HUDEP-2 (cell line): ENCODE data around the gene SLC1A4.
"Not testable (repeated sequence)": the region's sequence is repeated elsewhere in the genome, so short reads cannot be mapped to it uniquely, and the experiment has no call there.

Source experiments
- DNase-seq, 76 experiments: peaks; one replicate each; lab custom pipeline; 2025; ENCODE audit not compliant: unreplicated experiment in 76 of 76; lab: John Stamatoyannopoulos, UW

SLC1A4 gene

DNA sequence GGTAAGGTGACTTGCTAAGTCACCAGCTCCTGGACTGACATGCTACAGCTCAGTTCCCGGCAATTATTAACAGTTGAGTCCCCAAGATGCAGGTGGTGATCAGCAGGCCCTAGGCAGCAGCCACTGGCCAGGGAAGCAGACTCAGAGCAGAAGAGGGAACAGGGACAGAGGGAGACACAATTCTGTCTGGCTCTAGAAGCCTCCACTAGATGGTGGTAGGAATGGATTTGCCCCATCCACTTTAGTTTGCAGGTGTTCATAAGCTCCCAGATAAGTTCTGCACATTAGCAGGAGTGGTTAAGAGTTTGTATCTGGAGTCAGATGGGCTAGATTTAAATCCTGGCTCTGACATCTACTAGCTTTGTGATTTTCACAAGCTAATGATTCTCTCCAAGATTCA is 25.5 kb upstream of the SLC1A4 start:
- no peak for DNase-seq

DNA sequence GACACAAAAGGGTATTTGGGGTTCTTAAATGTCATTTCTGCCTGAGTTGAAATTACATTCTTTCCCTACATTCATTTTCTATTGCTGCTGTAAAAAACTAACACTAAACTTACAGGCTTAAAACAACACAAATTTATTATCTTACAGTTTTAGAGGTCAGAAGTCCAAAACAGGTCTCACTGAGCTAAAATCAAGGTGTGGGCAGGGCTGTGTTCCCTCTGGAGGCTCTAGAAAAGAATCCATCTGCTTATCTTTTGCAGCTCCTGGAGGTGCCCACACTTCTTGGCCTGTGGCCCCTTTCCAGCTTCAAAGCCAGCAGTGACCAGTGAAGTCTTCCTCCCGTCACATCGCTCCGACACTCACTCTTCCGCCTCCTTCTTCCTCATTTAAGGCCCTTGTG is 23.2 kb upstream of the SLC1A4 start:
- no peak for DNase-seq

DNA sequence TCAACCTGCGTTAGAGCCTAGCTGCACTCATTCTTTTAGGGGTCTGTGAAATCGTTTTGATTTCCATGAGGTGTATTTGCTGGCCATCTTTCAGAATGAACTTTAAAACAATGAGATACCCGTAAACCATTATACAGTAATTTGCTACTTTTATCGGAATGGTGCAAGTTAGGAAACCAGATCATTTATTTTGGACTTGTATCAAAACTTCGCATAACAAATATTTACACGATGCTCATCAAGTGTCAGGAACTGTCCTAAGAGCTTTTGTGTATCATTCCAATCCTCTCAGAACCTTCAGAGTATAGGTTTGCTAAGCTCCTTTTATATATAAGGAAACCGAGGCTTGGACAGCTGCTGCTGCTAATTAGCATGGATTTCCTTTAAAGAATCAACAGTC is 22.4 kb upstream of the SLC1A4 start:
- DNase-seq: no peak

DNA sequence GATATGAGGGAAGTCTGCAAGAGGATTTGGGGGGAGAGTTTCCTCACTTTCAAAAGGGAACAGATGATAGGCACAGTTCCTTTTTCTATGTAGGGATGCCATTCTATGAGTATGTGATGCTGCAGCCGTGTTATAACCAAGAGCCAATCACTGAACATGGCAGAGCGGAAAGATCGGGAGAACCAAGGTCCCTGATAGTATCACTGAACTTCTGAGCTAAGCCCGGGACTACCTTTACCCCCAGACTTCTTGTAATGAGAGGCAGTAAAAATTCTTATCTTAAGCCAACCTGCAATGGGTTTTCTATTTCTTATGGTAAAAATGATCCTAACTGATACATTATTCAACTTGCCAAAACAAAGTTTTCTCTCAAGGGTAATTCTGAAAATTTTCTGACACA is 21.6 kb upstream of the SLC1A4 start:
- no peak for DNase-seq

DNA sequence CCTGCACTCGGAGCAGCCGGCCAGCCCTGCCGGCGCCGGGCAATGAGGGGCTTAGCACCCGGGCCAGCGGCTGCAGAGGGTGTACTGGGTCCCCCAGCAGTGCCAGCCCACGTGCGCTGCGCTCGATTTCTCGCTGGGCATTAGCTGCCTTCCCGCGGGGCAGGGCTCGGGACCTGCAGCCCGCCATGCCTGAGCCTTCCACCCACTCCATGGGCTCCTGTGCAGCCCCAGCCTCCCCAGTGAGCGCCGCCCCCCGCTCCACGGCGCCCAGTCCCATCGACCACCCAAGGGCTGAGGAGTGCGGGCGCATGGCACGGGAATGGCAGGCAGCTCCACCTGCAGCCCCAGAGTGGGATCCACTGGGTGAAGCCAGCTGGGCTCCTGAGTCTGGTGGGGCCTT is 20.1 kb upstream of the SLC1A4 start:
- not testable (repeated sequence) for DNase-seq

DNA sequence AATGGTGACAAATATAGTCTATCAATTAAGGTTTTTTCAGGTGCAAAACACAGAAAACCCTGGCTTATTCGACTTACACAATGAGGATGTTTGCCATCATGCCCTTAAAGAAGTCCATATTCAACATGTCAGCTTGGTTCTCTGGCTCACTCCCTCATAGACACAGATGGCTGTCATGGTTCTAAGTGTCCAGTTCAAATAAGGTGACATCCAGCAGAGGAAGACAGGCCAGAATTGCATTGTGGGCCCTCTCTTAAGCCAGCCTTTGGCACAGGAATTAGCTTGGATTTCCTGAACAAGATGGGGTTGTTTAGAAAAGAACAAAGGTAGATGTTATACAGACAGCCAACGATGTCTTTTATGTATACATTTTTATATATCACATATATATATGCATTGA is 18.7 kb upstream of the SLC1A4 start:
- DNase-seq: no peak

DNA sequence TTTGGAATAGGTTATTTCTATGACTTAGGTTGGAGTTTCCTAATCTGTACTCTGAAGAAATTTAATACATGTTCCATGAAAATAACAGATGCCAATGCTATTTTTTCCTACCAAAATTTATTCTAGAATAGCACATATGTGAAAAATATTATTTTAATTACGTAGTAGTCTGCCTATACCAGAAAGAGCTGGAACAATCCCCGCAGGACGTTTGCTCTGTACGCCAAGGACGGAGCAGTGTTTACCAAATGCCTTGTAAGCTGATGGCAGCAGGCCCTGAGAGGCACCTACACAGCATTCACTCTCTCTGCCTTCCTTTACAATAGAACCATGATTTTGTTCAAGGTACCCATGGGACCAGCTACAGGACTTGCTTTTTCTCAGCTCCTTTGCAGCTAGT is 16.8 kb upstream of the SLC1A4 start:
- DNase-seq: no peak

DNA sequence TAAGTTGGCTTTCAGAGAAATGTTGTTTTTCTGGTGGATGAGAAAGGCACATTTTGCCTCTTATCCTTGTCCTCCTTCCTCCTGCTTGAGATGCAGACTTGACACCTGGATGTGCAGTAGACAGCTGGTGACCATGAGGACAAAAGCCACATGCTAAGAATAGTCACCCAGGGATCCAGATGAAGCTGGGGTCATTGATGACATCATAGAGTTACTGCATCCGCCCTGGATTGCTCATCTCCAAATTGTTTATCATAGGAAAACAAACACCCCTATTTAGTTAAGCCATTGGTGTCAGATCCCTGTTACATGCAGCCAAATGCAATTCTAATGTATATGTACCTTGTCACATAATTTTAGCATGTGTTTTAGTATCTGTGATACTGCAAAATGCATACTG is 16.3 kb upstream of the SLC1A4 start:
- no peak for DNase-seq

DNA sequence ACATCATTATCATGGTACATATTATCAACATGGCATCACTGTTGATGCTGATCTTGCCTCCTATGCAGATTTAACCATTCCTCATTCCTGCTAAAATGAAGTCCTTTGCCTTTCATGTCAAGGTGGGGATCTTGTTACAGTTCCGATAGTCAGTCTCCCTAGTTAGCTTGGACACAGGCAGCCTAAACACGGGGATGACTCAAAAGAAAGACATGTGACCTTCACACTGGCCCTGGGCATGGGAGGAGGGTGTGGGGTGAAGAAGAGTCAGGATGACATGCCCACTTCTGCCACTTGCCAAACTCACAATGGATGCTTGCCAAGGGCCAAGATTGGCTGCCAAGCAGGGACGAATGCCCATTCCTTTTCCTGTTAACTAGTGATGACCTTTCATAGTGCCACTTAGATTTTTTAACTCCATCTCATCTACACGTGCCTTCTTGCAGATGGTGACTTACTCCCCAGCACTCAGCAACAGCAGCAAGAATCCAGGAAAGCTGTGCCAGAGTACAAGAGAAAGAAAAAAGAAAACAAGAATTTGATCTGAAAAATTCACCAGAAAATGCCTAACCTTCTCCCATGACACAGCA is 13.9 kb upstream of the SLC1A4 start:
- DNase-seq: peak in 14 of 76 experiments; percentile 1 to 27 (median 6)

DNA sequence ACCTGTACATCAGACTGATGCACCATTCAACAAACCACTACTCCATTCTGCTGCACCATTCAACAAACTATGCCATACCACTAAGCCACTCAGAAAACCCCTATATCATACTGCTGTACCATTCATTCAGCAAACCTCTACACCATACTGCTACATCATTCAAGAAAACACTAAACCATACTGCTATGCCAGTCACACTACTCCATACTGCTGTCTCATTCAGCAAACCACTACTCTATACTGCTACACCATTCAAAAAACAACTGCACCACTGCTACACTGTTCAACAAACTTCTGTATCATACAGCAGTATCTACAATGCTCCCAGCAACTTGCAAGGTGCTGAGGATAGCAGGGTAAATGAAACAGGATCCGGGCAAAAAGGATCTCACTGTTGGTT is 12.9 kb upstream of the SLC1A4 start:
- no peak for DNase-seq

DNA sequence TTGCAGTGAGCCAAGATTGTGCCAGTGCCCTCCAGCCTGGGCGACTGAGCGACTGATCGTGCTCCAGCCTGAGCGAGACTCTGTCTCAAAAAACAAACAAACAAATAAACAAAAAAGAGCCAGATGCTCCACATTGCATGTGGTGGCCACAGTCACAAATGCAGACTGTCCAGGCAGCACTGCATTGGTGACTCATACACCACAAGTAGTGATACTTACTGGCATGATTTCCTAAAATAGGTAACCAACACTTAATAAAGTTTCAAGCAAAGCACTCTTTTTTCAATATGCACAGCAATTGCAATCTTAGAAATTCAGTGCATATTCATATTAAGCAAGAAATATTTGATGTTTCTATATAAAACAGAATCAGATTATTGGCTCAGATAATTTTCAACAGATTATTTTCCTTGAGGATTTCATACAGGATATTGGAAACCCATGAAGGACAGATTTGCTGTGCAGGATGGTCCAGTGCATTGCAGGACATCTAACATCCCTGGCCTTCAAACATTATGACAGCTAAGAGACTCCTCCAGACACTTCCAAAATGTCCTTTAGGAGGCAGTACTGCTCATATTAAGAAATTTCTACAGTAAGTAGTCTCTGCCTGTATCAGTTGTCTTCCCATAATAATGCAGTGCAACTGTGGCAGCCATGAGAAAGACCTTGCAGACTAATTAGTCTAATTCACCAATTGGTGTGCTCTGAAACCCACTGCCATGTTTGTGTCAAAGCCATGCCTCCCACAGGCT is 10.5 kb upstream of the SLC1A4 start:
- peak in 15 of 76 experiments; percentile 2 to 31 (median 9) for DNase-seq

DNA sequence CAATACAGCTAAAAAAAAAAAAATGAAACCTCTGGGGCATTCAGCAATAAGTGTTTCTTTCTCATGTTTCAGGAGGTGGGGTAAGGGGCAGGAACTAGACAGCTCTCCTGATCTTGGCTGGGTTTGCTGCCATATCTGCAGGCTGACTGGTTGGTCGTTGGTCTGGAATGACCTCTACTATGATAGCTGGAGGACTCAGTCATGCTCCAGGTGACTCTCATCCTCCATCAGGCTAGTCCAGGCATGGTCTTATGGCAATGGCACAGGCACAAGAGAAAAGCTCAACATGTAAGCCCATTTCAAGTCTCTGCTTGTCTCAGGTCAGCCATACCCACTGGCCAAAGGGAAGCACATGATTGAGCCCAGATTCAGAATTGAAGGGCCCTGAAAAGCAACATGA is 9.5 kb upstream of the SLC1A4 start:
- DNase-seq: no peak

DNA sequence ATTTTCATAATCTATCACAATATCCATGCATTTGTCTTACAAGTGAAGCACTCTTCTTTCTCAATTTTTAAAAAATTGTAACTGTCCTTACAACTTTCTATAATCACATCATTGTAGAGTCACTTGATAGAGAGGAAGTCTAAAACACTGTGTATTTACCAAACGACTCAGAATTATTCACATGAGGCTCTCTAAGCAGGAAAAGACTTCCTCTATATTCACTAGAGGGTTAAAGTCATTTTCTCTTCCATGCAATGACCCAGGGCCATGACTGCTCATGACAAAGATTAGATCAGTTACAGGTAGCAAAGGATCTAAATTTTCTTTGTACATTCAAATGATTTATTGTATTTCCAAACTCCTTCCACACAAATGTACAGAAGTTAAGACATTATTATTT is 9.0 kb upstream of the SLC1A4 start:
- no peak for DNase-seq

DNA sequence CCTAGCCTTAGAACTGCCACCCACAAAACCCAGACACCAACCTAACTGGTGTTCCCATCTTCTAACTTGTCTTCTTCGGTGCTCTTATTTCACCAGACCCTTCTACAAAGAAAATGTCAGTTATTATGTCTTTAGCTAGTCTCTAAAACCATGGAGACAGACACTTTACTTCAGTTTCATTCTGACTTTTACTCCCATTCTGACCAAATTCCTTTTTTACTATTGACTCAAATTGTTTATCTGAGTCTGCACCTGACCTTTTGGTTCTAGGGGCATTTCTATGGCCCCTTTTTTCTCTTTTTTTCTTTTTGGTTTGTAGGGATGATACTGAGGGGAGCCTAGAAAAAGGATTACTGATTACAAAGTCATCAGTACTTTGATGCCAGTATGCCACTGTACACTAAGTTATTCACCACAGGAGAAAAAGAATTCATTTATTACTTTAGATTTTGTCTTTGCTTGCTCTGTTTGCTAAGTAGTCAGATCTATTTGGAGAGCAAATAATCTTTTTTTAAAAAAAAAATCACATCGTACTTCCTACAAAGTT is 6.8 kb upstream of the SLC1A4 start:
- DNase-seq: no peak

DNA sequence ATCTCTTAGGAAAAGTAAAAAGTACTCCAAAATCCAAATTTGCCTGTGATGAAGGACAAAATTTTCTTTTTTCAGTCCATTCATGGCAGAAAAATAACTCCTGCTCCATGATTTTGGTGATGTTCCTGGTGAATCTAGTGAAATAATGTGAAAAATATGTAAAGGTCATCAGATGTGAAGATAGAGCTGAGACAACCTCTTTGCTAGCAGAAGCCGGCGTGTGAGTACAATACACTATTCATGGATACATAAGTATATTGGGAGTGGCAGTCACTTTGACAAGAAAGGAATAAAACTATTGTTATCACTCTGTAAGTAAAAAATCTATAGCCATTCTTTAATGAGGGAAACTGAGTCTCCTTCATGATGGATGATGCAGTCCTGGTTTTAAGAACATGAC is 6.3 kb upstream of the SLC1A4 start:
- DNase-seq: no peak

DNA sequence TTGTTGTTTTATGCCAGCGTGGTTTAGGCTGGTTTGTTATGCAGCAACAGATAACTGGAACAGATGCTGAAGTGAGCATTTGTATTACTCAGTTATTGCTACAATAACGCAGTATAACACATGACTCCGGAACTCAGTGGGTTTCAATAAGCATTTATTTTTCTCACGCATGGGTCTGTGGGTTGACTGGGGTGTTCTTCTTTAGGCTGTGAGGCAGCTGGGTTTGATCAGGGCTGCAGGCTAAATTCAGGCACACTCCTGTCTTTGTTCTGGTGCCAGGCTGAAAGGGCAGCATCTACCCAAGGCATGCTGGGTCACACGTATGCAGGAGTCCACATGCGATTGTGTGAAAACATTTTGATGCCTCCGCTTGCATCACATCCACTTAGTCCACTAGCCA is 3.8 kb upstream of the SLC1A4 start:
- no peak for DNase-seq

DNA sequence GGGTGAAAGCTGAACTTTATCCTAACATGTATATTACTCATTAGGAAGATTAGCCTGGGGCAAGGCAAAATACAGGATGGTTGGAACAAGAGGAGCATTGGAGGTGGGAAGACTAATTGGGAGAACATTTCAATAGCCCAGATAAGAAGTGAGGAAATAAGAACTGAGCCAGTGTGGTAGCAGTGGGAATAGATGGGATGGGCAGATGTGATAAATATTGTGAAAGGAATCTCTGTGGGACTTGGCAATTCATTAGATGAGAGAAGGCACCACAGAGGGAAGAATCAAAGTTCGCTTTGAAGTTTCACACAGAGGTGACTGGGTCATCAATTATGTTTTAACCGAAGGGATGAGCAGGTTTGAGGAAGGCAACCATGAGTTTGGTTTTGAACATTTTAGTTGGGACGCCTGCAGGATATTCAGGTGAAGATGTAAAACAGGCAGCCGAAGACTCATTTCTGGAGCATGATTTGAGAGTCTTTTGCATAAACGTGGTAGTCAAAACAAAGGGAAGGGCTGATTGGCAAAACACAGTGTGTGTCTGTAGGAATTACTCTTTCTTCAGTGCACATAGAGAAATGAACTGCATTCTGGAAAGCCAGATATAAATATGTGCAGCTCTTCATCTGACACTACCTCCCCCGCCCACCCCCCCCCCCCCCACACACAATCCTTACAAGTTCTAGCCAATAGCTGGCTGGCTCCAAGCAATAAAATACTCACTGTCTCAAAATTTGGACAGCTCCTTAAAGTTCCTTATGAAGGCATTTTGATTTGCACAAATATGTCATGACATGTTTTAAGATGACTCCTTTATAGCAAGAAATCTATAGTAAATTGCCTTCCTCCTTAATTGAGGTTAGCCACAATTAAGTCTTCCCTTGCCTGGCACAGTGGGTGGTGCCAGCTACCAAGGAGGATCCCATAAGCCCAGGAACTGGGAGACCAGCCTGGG is 1.9 kb upstream of the SLC1A4 start:
- peak in 1 of 76 experiments; percentile 1 for DNase-seq

DNA sequence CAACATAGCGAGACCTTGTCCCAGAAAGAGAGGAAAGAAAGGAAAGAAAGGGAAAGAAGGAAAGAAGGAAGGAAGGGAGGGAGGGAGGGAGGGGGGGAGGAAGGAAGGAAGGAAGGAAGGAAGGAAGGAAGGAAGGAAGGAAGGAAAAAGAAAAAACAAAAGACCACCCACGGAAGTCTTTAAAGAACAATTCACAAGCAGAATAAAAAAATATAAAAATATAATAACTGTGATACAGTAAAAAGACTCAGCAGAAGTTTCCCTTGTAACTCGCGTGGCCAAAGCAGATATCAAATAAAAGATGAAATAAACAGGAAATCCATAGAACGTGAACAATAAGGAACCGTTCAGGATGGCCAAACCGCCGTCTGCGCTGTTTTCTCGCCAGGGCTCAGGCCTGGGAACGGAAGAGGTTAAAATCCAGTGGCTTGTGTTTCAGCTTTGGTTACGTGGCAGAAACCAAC is 1.2 kb upstream of the SLC1A4 start:
- DNase-seq: peak in 1 of 76 experiments; percentile 34

DNA sequence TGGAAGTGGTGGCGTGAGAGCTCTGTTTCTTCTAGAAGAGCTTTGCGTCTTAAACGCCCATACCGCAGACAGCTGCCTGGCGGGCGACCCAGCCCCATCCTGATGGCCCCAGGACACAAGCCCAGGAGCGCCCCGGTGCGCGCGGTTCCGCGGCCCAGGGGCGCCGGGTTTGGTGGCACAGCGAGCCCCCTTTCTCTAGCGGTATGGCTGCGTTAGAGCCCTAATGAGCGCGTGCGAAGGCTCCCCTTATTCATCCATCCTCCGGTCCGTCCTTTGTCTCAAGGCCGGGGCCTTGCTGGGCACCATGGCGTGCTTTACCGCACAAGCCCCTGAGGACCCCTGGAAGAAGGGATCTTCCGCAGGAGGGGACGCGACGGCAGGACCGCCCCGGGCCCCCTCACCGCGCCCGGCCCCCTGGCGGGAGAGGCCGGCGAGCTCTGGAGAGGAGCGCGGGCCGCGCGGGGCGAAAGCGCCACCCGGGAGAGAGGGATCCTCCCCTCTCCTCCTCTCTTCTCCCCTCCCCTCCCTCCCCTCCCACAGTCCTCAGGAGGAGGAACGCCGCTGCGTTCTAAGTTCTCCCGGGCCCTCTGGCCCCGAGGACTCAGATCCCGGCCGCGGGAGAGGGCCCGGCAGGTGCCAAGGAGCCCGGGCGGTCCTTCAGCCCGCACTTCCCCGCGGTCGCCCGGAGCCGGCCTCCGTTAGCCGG is 626 bp upstream of the SLC1A4 start:
- peak in 30 of 76 experiments; percentile 8 to 70 (median 40) for DNase-seq

DNA sequence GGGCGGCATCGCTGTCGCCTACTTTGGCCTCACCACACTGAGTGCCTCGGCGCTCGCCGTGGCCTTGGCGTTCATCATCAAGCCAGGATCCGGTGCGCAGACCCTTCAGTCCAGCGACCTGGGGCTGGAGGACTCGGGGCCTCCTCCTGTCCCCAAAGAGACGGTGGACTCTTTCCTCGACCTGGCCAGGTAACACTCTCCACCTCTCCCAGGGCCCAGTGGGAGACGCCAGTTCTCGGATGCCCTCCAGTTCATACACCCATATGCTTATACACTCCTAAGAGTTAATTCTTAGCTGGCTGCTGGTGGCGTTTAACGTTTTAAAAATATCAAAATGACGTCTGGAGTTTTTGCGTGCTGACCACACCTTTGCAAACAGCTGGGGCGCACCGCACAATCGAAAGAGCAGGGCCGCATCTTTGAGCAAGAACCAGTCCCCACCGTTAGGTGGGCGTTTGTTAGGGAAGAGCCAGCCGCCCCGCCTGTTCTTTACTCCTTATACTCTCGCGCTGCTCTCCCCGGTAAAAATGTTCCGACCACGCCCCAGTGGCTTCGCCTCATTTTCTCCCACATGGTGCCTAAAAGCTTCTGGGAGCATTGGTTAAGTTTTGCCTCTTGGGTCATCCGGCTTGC is 899 bp downstream of the SLC1A4 start:
- no peak for DNase-seq
